Measurements from ENCODE around the gene RNF207. TPM values are rescaled to one million over a fixed set of nuclear protein-coding genes. Genes with fewer than 3 reads are reported as not detected.

The RNF207 gene
- total RNA-seq, 2 donors from 2014 or later, result 45.7 to 47.4 TPM

DNA sequence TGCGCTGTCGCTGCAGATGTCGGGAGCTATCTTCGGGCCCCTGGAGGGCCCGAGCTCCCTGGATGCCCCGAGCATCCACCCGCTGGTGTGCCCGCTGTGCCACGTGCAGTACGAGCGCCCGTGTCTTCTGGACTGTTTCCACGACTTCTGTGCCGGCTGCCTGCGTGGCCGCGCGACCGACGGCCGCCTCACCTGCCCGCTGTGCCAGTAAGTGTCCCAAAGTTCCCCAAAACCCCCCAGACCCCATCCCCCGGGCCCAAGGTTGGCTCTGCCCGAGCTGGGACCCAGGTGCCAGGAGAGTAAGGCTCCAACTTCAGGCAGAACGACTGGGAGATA lies 569 bp downstream of the RNF207 start:
- Histone ChIP-seq H3K9me3 (no peaks in the 10 kb centered on the region), H3K27ac (peak overlapping the region; percentile 55 to 79), H3K36me3 (no peaks in the 10 kb centered on the region), H3K4me3 (peak overlapping the region; percentile 42 to 43), H3K27me3 (replicated peaks; ENCODE audit: insufficient read depth) (no peaks in the 10 kb centered on the region), H3K4me1 (replicated peaks) (no peaks in the 10 kb centered on the region)
- intact Hi-C loops (cut with DNase I), result loop anchor here (5.0 kb wide), 1 partner anchor 36 kb away; the partner anchor contains the start of gene HES3
- 5% methylated on average over 19 of the region's 25 CpGs for WGBS
- DNase-seq (ENCODE audit: low spot score), result no peak
- TF ChIP-seq POLR2AphosphoS5 (IDR thresholded peaks at IDR 0.05), result no peak
- TF ChIP-seq POLR2A (IDR thresholded peaks at IDR 0.05), result no peak
- TF ChIP-seq CTCF (IDR thresholded peaks at IDR 0.05), result no peak

- H3K9me3 ChIP-seq, result no peaks in the 10 kb centered on the region
- no peaks in the 10 kb centered on the region for H3K36me3 ChIP-seq
- H3K4me3 ChIP-seq, result no peak overlapping the region
- intact Hi-C loops (cut with DNase I), result loop anchor here (5.0 kb wide), 1 partner anchor 35 kb away; the partner anchor contains the start of gene HES3
- no peaks in the 10 kb centered on the region for H3K4me1 ChIP-seq (replicated peaks)
- no peaks in the 10 kb centered on the region for H3K27me3 ChIP-seq (replicated peaks; ENCODE audit: insufficient read depth)
- H3K27ac ChIP-seq, result no peak overlapping the region
- DNase-seq (ENCODE audit: low spot score), result no peak
- 85% methylated on average over 19 of the region's 19 CpGs for WGBS
- TF ChIP-seq POLR2AphosphoS5 (IDR thresholded peaks at IDR 0.05), result no peak
- no peak for TF ChIP-seq POLR2A (IDR thresholded peaks at IDR 0.05)
- no peak for TF ChIP-seq CTCF (IDR thresholded peaks at IDR 0.05)
Measured at GRCh38 chr1:6207075-6207885, 1.4 kb downstream of the RNF207 start.

DNA sequence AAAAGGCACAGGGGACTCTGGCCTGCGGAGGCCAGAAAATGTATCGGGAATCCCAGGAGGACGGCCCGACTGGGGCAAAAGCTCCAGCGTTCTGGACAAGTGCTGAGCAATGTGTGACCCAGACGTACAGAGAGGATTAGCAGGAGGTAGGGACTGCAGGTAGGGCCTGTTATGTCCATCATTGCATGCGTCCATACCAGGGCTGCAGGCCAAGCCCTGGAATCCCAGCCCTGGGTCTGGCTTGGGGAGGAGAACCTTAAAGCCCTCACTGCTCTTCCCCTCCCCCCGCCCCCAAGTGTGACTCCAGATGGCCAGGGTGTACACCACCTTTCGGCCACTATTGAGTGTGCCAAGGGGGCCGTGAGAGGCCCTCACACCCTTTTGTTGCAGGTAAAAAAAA lies 2.0 kb downstream of the RNF207 start:
- Histone ChIP-seq H3K9me3 (no peaks in the 10 kb centered on the region), H3K36me3 (no peaks in the 10 kb centered on the region), H3K27ac (no peak overlapping the region), H3K27me3 (replicated peaks; ENCODE audit: insufficient read depth) (no peaks in the 10 kb centered on the region), H3K4me3 (no peak overlapping the region), H3K4me1 (replicated peaks) (no peaks in the 10 kb centered on the region)
- WGBS, result 85% methylated on average over 10 of the region's 10 CpGs
- intact Hi-C loops (cut with DNase I), result loop anchor here (5.0 kb wide), 1 partner anchor 34 kb away; the partner anchor contains the start of gene HES3
- TF ChIP-seq CTCF (IDR thresholded peaks at IDR 0.05) (no peak), POLR2A (IDR thresholded peaks at IDR 0.05) (no peak), POLR2AphosphoS5 (IDR thresholded peaks at IDR 0.05) (no peak)
- DNase-seq (ENCODE audit: low spot score), result no peak

GRCh38 chr1:6208723-6209660 lies 3.1 kb downstream of the RNF207 start:
- intact Hi-C loops (cut with DNase I), result loop anchor here (5.0 kb wide), 1 partner anchor 33 kb away; the partner anchor contains the start of gene HES3
- H3K9me3 ChIP-seq, result no peaks in the 10 kb centered on the region
- H3K36me3 ChIP-seq, result no peaks in the 10 kb centered on the region
- H3K27me3 ChIP-seq (replicated peaks; ENCODE audit: insufficient read depth), result no peaks in the 10 kb centered on the region
- H3K4me3 ChIP-seq, result no peak overlapping the region
- DNase-seq (ENCODE audit: low spot score), result no peak
- TF ChIP-seq CTCF (IDR thresholded peaks at IDR 0.05) (peak in 2 of 4 experiments; percentile 16 to 20), POLR2A (IDR thresholded peaks at IDR 0.05) (no peak)
- H3K4me1 ChIP-seq (replicated peaks), result no peaks in the 10 kb centered on the region
- no peak overlapping the region for H3K27ac ChIP-seq
- 49% methylated on average over 69 of the region's 99 CpGs for WGBS
